GM19239 (cell line): ENCODE data around the gene GPR162.
"Not testable (repeated sequence)": the region's sequence is repeated elsewhere in the genome, so short reads cannot be mapped to it uniquely, and the experiment has no call there.

Experiments
- DNase-seq: peaks from one replicate; pipeline ENCODE4 v3.0.0; 2011; ENCODE audit warnings: low spot score; ENCODE audit not compliant: insufficient read length
- FAIRE-seq: peaks from 2 replicates; lab custom pipeline; 2011; peaks lifted over from hg19 to GRCh38; lab: Jason Lieb, UNC

Gene GPR162

DNA sequence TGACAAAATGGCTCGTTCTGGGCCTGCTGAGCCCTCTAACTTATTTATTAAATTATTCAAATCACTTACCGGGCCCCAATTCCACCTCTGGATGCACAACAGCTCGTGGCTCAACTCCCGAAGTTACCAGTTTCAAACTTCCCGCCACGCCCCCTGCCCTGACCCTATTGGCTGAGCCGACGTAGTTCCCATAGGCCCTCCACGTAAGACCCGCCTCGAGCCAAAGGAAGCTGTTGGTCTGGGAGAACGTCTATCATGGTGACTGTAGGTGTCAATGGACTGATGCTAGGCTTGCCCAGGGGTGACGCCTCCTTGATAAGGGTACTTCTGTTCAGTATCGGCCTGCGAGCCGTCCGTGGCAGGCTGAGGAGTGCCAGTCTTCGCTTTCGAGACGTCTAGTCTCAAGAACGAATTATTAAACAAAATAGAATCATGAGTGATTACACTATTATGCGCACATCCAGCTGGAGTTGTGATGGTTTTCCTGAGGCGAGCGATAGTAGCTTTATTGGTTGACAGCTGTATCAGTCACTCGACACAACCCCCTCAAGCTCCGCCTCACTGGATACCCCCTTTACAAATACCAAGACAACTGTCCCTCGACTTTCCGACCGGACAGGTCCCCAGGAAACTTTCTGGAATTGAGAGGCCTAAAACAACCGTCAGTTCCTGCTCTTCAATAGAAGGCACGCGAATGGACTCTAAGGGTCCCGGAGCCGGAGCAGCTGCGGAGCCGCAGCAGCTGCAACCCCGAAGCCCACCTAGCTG is 29.7 kb downstream of the GPR162 start, which contains the start of gene CDCA3:
Gene CDCA3, minus strand, starts transcription at position 134 of the 768 bp plus-strand sequence. CDS start 334 bp downstream, outside the sequence.
- FAIRE-seq (no peak), DNase-seq (peak; percentile 99)

DNA sequence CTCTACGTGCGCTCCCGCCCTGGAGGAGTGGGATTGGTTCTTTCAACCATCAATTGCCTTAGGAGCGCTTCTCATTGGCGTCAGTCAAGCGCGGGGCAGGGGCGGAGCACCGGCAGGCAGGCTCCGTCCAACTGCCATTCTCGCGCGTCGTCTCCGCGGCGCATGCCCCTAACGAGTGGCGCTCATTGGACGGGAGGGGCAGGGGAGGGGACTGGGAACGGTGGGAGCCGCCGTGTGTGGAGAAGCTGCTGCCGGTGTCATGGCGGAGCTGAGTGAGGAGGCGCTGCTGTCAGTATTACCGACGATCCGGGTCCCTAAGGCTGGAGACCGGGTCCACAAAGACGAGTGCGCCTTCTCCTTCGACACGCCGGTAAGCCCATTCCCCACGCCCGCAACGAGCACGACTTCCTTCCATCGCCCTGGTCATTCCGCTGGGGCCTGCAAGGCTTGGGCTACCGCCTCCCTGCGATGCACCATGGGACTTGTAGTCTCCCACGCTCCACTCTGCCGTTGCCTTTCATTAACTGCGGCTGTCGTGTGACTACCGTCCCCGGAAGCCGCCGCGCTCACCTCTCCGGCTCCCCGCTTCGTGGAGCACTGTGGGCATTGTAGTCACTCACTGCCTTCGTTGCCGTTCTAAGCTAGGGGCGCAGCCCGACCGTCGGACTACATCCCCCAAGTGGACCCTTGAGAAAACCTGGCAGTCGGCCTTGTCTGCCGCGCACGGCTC is 30.5 kb downstream of the GPR162 start, which contains the start of gene USP5:
Gene USP5, plus strand, starts transcription at position 230 of the 730 bp plus-strand sequence. Its CDS starts 30 bp downstream, at position 260.
- FAIRE-seq, result peak; percentile 98
- peak; percentile 87 for DNase-seq

- DNase-seq (no peak), FAIRE-seq (peak; percentile 73)
Observed at GRCh38 chr12:6852651-6853354, 31.2 kb downstream of the GPR162 start.

DNA sequence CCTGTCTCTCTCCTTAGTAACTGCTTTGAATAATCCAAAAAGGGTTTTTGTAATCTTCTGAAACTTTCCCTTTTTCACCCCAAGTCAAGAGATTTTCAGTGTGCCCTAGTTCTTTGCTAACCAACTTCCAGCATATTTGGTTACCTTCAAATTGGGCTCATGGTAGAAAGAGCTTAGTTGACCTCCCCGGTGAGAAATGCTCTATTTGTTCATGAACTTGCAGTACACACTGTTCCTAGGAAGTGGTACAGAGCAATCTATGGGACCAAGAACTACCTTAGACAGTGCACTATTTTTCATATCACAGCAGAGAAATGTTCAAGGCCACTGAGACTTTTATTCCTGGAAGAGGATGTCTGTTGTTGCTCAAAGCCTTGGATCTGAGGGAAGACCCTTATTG is 32.0 kb downstream of the GPR162 start:
- no peak for FAIRE-seq
- no peak for DNase-seq

- no peak for FAIRE-seq
- DNase-seq, result no peak
Observed at GRCh38 chr12:6854036-6854435, 32.4 kb downstream of the GPR162 start.

DNA sequence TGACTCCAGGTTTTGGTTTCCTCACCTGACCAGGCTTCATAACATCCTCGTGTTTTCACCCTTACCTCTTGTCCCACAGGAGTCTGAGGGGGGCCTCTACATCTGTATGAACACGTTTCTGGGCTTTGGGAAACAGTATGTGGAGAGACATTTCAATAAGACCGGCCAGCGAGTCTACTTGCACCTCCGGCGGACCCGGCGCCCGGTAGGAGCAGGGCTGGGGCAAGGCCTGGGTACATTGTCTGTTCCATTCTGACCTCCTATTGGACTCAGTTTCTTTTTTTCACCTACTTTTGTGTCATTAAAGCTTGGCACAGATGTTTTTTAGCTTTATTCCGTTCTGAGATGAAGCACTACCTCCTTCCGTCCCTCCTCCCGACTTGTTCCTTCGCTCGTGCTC is 33.7 kb downstream of the GPR162 start:
- FAIRE-seq (no peak), DNase-seq (no peak)

DNA sequence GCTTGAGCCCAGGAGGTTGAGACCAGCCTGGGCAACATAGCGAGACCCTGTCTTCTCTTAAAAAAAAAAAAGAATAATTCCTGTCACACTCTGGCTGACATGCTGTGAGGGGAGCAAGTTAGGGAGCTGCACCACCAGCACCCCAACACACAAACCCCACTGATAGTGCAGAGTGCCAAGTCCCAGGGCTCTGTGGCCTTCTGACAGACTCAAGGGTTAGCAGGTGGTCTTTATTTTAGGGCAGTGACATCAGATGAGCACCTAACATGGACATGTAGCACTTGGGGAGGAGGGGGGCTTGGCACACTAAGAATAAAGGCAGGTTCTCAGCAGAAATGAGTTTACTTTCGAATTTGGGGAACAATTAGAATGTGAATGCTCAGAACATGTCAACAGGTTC is 37.2 kb downstream of the GPR162 start:
- no peak for FAIRE-seq

GRCh38 chr12:6860116-6860515 is 38.5 kb downstream of the GPR162 start:
- FAIRE-seq, result no peak
- no peak for DNase-seq

More for the DNA sequence above, 37.2 kb downstream of the GPR162 start:
- DNase-seq, result no peak

DNA sequence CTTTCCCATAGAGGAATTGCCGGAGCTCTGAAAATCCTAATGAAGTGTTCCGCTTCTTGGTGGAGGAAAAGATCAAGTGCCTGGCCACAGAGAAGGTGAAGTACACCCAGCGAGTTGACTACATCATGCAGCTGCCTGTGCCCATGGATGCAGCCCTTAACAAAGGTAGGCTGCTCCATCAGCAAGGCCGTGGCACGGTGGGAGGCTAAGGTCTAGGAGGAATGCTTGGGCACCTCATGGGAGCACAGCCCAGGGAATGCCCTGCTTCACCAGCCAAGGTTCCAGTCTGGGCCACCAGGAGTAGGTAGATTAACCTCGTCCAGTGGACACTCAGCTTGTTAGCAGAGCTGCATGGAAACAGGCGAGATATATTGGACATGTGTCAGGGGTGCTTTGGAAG is 39.3 kb downstream of the GPR162 start:
- FAIRE-seq, result no peak
- DNase-seq, result no peak

DNA sequence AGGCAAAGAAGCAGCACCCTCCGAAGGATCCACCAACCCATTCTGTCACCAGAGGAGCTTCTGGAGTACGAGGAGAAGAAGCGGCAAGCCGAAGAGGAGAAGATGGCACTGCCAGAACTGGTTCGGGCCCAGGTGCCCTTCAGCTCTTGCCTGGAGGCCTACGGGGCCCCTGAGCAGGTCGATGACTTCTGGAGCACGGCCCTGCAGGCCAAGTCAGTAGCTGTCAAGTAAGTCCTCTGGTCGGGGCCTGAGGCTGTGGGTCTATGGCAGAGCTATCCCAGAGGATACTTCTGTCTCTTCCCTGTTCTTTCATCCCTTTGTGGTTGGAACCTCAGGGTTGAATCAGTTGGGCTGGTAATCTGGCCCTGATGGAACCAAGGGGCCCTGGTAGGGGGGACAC is 39.8 kb downstream of the GPR162 start:
- FAIRE-seq (no peak), DNase-seq (no peak)

GRCh38 chr12:6863033-6863432 is 41.4 kb downstream of the GPR162 start:
- no peak for FAIRE-seq

DNA sequence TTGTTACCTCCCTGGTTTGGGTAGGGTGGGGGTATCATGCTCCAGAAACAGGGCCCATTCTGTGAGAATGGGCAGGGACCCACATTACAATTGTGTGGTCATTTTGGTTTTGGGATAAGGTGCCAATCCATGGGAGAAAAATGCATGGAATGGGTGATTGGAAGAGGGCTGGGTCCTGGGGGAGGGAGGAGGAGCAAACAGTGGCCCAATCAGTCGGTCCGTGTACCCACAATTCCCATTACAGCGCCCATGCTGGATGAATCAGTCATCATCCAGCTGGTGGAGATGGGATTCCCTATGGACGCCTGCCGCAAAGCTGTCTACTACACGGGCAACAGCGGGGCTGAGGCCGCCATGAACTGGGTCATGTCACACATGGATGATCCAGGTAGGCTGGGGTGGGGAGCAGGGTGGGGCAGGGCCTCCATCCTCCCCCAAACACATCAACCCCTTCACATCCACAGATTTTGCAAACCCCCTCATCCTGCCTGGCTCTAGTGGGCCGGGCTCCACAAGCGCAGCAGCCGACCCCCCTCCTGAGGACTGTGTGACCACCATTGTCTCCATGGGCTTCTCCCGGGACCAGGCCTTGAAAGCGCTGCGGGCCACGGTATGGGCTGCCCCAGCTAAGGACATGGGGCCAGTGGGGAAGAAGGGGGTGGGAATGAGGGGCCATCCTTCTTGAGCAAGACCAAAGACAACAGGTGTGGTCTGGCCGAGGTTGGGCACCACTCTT is 42.1 kb downstream of the GPR162 start:
- FAIRE-seq, result no peak
- no peak for DNase-seq

More at GRCh38 chr12:6863033-6863432, 41.4 kb downstream of the GPR162 start:
- DNase-seq, result no peak

DNA sequence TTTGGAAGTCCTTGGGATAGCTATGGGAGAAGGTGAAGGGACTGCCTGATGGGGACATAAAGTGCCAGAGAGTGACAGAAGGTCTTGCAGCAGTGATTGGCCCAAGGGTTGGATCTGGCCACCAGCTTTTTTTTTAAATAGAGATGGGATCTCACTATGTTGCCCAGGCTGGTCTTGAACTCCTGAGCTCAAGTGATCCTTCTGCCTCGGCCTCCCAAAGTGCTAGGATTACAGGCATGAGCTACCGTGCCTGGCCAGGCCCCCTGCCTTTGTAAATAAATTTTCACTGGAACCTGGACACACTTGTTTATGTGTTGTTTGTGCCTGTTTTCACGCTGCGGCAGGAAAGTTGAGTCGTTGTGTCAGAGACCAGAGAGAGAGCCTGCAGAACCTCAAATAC is 43.7 kb downstream of the GPR162 start:
- not testable (repeated sequence) for DNase-seq, FAIRE-seq

- FAIRE-seq (no peak), DNase-seq (no peak)
Observed at GRCh38 chr12:6866163-6866919, 44.7 kb downstream of the GPR162 start.

DNA sequence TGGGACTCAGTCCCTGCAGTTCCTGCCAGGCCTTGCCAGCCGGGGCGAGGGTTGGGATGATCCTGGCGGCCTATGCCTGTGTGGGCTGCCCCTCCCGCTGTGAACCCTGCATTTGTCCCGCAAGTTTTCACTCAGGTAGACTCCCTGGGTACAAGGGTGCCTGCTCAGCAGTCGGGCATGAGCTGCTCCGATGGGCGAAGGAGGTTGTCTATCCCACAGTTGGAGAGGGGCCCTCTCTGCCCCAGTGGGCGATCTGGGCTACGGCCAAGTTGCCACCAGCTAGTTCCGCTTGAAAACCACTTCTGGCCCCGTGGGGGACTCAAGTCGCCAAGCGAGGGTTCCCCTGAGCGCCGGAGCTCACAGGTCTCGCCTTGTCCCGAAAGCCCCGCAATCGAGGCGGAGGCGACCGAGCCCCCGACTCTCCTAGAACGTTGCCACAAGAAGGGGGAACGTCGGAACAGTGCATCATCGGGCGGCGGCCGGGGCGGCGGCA is 45.3 kb downstream of the GPR162 start:
- DNase-seq, result no peak
- peak; percentile 89 for FAIRE-seq

DNA sequence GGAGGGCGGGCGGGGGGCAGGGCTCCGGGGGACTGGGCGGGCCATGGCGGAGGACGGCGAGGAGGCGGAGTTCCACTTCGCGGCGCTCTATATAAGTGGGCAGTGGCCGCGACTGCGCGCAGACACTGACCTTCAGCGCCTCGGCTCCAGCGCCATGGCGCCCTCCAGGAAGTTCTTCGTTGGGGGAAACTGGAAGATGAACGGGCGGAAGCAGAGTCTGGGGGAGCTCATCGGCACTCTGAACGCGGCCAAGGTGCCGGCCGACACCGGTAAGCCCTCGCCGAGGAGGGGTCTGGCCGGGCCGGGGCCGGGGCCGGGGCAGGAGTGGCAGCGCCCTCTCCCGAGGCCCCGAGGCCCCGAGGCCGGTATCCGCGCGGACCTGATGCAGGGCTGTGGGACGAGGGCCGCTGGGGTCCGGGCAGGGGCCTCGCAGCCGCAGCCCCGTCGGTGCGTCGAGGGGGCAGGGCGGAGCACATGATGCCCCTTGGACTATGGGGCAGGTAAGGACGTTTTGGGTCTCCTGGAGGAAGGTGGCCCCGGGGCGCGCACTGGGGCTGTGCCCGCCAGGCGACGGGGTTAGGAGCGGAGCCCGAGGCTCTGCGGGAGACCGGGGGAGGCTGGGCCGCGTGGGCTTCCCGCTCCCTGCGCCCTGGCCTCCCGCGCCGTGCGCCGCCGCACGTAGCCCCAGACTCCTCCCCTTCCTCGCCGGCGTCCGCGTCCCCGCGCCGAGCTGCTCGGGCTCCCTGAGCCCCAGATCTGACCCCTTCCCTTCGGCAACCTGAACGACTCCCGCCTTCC is 46.0 kb downstream of the GPR162 start, which contains the start of gene TPI1:
Gene TPI1, plus strand, starts transcription at position 119 of the 798 bp plus-strand sequence. Its CDS starts 36 bp downstream, at position 155.
- DNase-seq, result peak; percentile 78
- FAIRE-seq, result peak; percentile 85

GRCh38 chr12:6868211-6869048 is 46.8 kb downstream of the GPR162 start:
- DNase-seq (no peak), FAIRE-seq (peak; percentile 54)
